ENCODE measurements around the gene STT3A. TPM values are rescaled to one million over a fixed set of nuclear protein-coding genes. Genes with fewer than 3 reads are reported as not detected.
A peak's percentile ranks its signal among the peaks of the same experiment; 100 is the strongest.

The STT3A gene
- 101 TPM for total RNA-seq
- long read RNA-seq, full-length matches to known transcripts = 152 of 196 reads
- long read RNA-seq, partial matches to known transcripts = 32 of 196 reads
- long read RNA-seq, other reads (novel, unspliced or antisense) = 12 of 196 reads

- peaks cover 16% of the 10 kb centered on the region for H3K36me3 ChIP-seq
- H3K4me1 ChIP-seq = peaks cover 36% of the 10 kb centered on the region
- DNase-seq = peak; percentile 100
- no peaks in the 10 kb centered on the region for H3K9me3 ChIP-seq
- H3K27me3 ChIP-seq (ENCODE audit: low read depth) = no peaks in the 10 kb centered on the region
- peak within 1 kb of the TSS; percentile 60 for H3K4me3 ChIP-seq
- peak within 1 kb of the TSS; percentile 99 for H3K27ac ChIP-seq
- TF ChIP-seq CTCF (IDR thresholded peaks at IDR 0.05) = no peak
- peak; percentile 98 for ATAC-seq
- intact Hi-C loops (cut with DNase I) = no loop called here
These were observed at the start of gene STT3A for GRCh38 chr11:125592305-125593113. Gene STT3A (plus strand): TSS chr11:125592852. CDS start chr11:125595916, 3,064 bp downstream.

GRCh38 chr11:125550780-125551179, 41.9 kb upstream of the STT3A start:
- no peaks in the 10 kb centered on the region for H3K27me3 ChIP-seq (ENCODE audit: low read depth)
- peaks cover 21% of the 10 kb centered on the region for H3K9me3 ChIP-seq
- no peaks in the 10 kb centered on the region for H3K36me3 ChIP-seq
- ATAC-seq = no peak
- intact Hi-C loops (cut with DNase I) = no loop called here
- H3K4me1 ChIP-seq = no peaks in the 10 kb centered on the region
- H3K4me3 ChIP-seq = no peak overlapping the region
- TF ChIP-seq CTCF (IDR thresholded peaks at IDR 0.05) = no peak
- no peak for DNase-seq
- no peak overlapping the region for H3K27ac ChIP-seq

GRCh38 chr11:125551835-125552342, 40.8 kb upstream of the STT3A start:
- H3K9me3 ChIP-seq = peaks cover 21% of the 10 kb centered on the region
- no peaks in the 10 kb centered on the region for H3K27me3 ChIP-seq (ENCODE audit: low read depth)
- intact Hi-C loops (cut with DNase I) = no loop called here
- DNase-seq (no peak), ATAC-seq (no peak)
- H3K27ac ChIP-seq = no peak overlapping the region
- H3K4me3 ChIP-seq = no peak overlapping the region
- no peak for TF ChIP-seq CTCF (IDR thresholded peaks at IDR 0.05)
- H3K4me1 ChIP-seq = no peaks in the 10 kb centered on the region
- H3K36me3 ChIP-seq = no peaks in the 10 kb centered on the region

GRCh38 chr11:125552927-125553326, 39.7 kb upstream of the STT3A start:
- H3K4me1 ChIP-seq = no peaks in the 10 kb centered on the region

GRCh38 chr11:125553357-125553756, 39.3 kb upstream of the STT3A start:
- no peak for TF ChIP-seq CTCF (IDR thresholded peaks at IDR 0.05)
- Histone ChIP-seq H3K9me3 (peaks cover 21% of the 10 kb centered on the region), H3K36me3 (no peaks in the 10 kb centered on the region), H3K4me3 (no peak overlapping the region), H3K27me3 (ENCODE audit: low read depth) (no peaks in the 10 kb centered on the region), H3K27ac (no peak overlapping the region), H3K4me1 (no peaks in the 10 kb centered on the region)
- DNase-seq (no peak), ATAC-seq (no peak)
- intact Hi-C loops (cut with DNase I) = no loop called here

More at GRCh38 chr11:125552927-125553326, 39.7 kb upstream of the STT3A start:
- no peak overlapping the region for H3K4me3 ChIP-seq
- H3K27me3 ChIP-seq (ENCODE audit: low read depth) = no peaks in the 10 kb centered on the region
- TF ChIP-seq CTCF (IDR thresholded peaks at IDR 0.05) = no peak
- peaks cover 21% of the 10 kb centered on the region for H3K9me3 ChIP-seq
- H3K36me3 ChIP-seq = no peaks in the 10 kb centered on the region
- H3K27ac ChIP-seq = no peak overlapping the region
- DNase-seq (no peak), ATAC-seq (no peak)
- intact Hi-C loops (cut with DNase I) = no loop called here

Measured in lower lobe of right lung (tissue), 2 donors.